ENCODE measurements around the gene LRTM1. TPM values are rescaled to one million over a fixed set of nuclear protein-coding genes. Genes with fewer than 3 reads are reported as not detected.

LRTM1 gene
- total and polyA plus RNA-seq, 2 of the 13 experiments (the other 11 are each of a cell fraction or from before 2014, with no cell fraction given), result not detected

DNA sequence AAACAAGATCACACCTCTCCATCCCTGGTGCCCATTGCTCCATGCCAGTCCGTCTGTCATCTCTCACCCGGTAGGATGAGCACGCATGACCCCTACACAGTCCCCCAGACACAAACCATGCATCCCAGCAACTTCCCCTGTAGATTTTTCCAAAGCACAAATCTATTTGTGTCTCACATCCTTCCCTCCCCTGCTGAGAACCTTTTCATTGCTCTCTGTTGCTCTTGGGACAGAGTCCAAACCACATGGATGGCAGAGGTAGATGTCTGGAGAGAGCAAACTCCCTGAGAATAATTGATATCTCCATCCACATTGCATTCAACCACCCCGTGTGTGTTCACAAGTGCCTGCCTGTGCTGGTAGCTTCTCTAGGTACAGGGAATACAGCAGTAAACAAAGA, 29.9 kb upstream of the LRTM1 start (continued):
- TF ChIP-seq, protein P1, sequence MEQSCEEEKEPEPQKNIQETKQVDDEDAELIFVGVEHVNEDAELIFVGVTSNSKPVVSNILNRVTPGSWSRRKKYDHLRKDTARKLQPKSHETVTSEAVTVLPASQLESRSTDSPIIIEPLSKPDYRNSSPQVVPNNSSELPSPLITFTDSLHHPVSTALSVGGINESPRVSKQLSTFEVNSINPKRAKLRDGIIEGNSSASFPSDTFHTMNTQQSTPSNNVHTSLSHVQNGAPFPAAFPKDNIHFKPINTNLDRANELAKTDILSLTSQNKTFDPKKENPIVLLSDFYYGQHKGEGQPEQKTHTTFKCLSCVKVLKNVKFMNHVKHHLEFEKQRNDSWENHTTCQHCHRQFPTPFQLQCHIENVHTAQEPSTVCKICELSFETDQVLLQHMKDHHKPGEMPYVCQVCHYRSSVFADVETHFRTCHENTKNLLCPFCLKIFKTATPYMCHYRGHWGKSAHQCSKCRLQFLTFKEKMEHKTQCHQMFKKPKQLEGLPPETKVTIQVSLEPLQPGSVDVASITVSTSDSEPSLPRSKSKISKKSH (CRISPR knock-in tag; IDR thresholded peaks at IDR 0.05; ENCODE audit: borderline replicate concordance), result no peak
- TF ChIP-seq, protein P2, sequence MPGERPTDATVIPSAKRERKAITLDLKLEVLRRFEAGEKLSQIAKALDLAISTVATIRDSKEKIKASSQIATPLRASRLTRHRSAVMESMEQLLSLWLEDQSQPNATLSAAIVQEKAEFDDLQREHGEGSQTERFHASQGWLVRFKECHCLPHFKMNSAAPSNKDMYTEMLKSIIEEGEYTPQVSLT (CRISPR knock-in tag; IDR thresholded peaks at IDR 0.05; ENCODE audit: borderline replicate concordance, low read depth), result no peak
- no peak for TF ChIP-seq ZNF780A (CRISPR knock-in tag; IDR thresholded peaks at IDR 0.05)
- TF ChIP-seq, protein P3, sequence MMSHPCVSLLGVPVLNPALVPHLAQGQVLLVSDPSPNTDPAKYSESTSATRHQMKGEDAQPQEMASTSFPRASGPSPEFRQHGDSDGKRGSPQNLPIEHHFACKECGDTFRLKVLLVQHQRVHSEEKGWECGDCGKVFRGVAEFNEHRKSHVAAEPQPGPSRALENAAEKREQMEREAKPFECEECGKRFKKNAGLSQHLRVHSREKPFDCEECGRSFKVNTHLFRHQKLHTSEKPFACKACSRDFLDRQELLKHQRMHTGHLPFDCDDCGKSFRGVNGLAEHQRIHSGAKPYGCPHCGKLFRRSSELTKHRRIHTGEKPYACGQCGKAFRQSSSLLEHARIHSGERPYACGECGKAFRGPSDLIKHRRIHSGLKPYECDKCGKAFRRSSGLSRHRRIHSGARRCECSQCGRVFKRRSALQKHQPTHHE (CRISPR knock-in tag; IDR thresholded peaks at IDR 0.05; ENCODE audit: borderline replicate concordance), result no peak

DNA sequence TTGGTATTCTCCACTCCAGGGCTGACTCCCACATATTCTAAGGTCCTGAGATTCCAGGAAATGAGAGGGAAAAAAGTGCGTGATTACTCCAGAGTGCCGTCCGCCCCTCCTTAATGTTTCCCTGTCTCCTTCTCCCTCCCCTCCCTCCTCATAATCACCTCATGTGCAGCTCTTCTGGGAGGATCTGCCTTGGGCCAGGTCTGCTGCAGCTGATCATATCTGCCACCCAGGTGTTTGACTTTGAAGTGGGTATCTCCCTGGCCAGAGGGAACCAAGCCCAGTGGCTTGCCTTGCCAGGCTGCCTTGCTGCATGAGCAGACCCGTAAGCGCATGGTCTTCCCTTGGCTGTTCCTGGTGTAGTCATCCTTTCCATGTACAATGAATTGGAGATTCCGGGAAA, 28.1 kb upstream of the LRTM1 start:
- 0 out of 5 replicates have a peak, but pooled peaks cover 0 to 5% of the 10 kb centered on the region in 2 experiments for H3K27me3 ChIP-seq (ENCODE audit: control insufficient read depth in 1 of 2, insufficient read depth in 2 of 2, low read length in 2 of 2)
- FAIRE-seq (no peak), ATAC-seq (no peak), DNase-seq (ENCODE audit: low spot score) (no peak)
- H3K36me3 ChIP-seq (replicated peaks in 1 of 2; ENCODE audit: control insufficient read depth in 1 of 2, insufficient read depth in 2 of 2, low read length in 2 of 2), result no peaks in the 10 kb centered on the region
- H4K20me1 ChIP-seq (ENCODE audit: insufficient read depth, low read length), result no peaks in the 10 kb centered on the region
- in situ Hi-C loops (cut with HindIII; ENCODE audit: extremely low pct_ligation_motif_present, low pct_unique_long_range_greater_than_20kb), result no loop called here
- H2AFZ ChIP-seq (ENCODE audit: low read length), result no peak overlapping the region
- H3K79me2 ChIP-seq (ENCODE audit: insufficient read depth, low read length), result no peaks in the 10 kb centered on the region
- no peak overlapping the region for H3K4me2 ChIP-seq (ENCODE audit: low read depth, low read length)
- no peaks in the 10 kb centered on the region for H3K4me1 ChIP-seq (ENCODE audit: insufficient read depth, low read length)
- CTCF ChIA-PET (ENCODE audit: low intra/inter-chr PET ratio, low total read pairs), result no interaction called here
- 70% methylated on average over 6 of the region's 6 CpGs for WGBS (ENCODE audit: low lambda C conversion rate)
- intact Hi-C loops (cut with micrococcal nuclease; ENCODE audit: unreplicated experiment), result no loop called here
- TF ChIP-seq GLI4 (CRISPR knock-in tag; IDR thresholded peaks at IDR 0.05; ENCODE audit: borderline replicate concordance) (no peak), ARHGAP35 (CRISPR knock-in tag; IDR thresholded peaks at IDR 0.05; ENCODE audit: borderline replicate concordance) (no peak), GATAD2A (CRISPR knock-in tag; IDR thresholded peaks at IDR 0.05) (no peak), ZNF768 (CRISPR knock-in tag; IDR thresholded peaks at IDR 0.05) (no peak), GATAD1 (CRISPR knock-in tag; IDR thresholded peaks at IDR 0.05) (no peak)
- POLR2A ChIA-PET, result no interaction called here
- no peak overlapping the region for H3K27ac ChIP-seq (ENCODE audit: extremely low read length, insufficient read depth, low read length)
- BruUV-seq (replicated peaks), result no TSS peak
- no peak overlapping the region for H3K9ac ChIP-seq (ENCODE audit: insufficient read depth, low read depth, low read length)
- H3K4me3 ChIP-seq (replicated peaks in 1 of 3; ENCODE audit: insufficient read depth in 1 of 3, low read depth in 2 of 3, low read length in 3 of 3), result no peak overlapping the region
- no peaks in the 10 kb centered on the region for H3K9me3 ChIP-seq (ENCODE audit: low read length)

Data from HepG2 (cell line).